RWPE2 (cell line): ENCODE measurements around the gene SSBP3.

Experiments
- ATAC-seq: fragments of 200-7000 bp; cut with Tn5 transposase; 3 replicates; pipeline ENCODE4 v1.9.1; 2021; ENCODE audit warnings: low read depth
- DNase-seq: peaks from one replicate; pipeline ENCODE4 v3.0.0-alpha.2; 2020; ENCODE audit warnings: low spot score
- H3K27ac ChIP-seq: fragments of 450-650 bp; 2 replicates; pipeline ENCODE4 v1.5.1; 2017; ENCODE audit warnings: mild to moderate bottlenecking; ENCODE audit not compliant: poor library complexity, severe bottlenecking
- H3K27me3 ChIP-seq: fragments of 250-450 bp; sonication (Bioruptor Pico); 2 replicates; pipeline ENCODE4 v1.5.1; 2021; ENCODE audit warnings: mild to moderate bottlenecking, moderate library complexity; ENCODE audit not compliant: insufficient read depth, poor library complexity, severe bottlenecking
- H3K36me3 ChIP-seq: fragments of 250-450 bp; sonication (Bioruptor Pico); 2 replicates; pipeline ENCODE4 v1.5.1; 2020; ENCODE audit warnings: low read depth, mild to moderate bottlenecking, moderate library complexity
- H3K4me1 ChIP-seq: fragments of 250-450 bp; sonication (Bioruptor Pico); 2 replicates; pipeline ENCODE4 v1.5.1; 2021; ENCODE audit warnings: mild to moderate bottlenecking, moderate library complexity; ENCODE audit not compliant: insufficient read depth, poor library complexity, severe bottlenecking
- H3K4me3 ChIP-seq: fragments of 250-450 bp; sonication (Bioruptor Pico); 2 replicates; pipeline ENCODE4 v1.5.1; 2021; ENCODE audit warnings: mild to moderate bottlenecking, moderate library complexity; ENCODE audit not compliant: severe bottlenecking
- H3K9me3 ChIP-seq: fragments of 250-450 bp; sonication (Bioruptor Pico); 2 replicates; pipeline ENCODE4 v1.5.1; 2021; ENCODE audit warnings: mild to moderate bottlenecking, moderate library complexity; ENCODE audit not compliant: severe bottlenecking
- TF ChIP-seq, protein P1 (sequence below): fragments of 450-650 bp; IDR thresholded peaks from one replicate; pipeline ENCODE4 v1.5.1; 2017; ENCODE audit warnings: mild to moderate bottlenecking, moderate library complexity; ENCODE audit not compliant: poor library complexity, severe bottlenecking

Gene SSBP3

DNA sequence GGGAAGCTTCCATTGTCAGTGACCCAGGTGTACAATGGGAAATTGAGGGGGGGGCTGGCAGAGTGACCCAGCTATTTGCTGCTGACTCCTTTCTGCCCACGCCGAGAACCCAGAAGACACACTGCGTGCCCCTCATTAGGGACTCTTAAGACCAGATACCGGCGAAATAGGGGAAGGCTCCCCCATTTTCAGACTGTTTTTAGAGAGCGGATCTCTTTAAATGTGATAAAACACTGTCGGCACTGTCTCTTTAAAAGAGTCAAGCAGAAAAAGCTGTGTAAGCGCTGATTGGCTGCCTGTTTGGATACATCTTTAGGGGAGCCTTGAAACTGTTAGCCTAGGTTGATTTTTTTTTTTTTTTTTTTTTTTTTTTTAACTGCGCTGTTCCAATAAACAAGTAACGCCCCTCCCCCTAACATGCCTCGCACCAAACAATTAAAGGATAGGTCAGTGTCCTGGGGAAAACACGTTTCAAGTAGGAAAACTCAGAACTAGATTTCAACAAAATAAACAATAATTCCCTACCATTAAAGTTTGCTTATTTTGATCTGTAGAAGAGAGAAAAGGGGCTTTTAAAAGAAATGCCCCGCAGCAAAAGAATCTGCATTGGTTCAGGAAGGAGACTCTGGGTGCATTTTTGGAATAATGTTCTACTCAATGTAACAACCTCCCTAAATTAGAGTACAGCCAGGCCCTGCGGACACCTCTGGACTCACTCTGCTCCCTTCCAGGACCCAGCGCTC is 1.4 kb upstream of the SSBP3 start:
- Histone ChIP-seq H3K36me3 (no peaks in the 10 kb centered on the region), H3K4me1 (peaks cover 21% of the 10 kb centered on the region), H3K9me3 (no peaks in the 10 kb centered on the region), H3K4me3 (peak overlapping the region; percentile 64), H3K27ac (peak overlapping the region; percentile 72), H3K27me3 (no peaks in the 10 kb centered on the region)
- ATAC-seq (peak; percentile 26; the same call in 2 of the 3 replicates), DNase-seq (no peak)
- TF ChIP-seq, protein P1, sequence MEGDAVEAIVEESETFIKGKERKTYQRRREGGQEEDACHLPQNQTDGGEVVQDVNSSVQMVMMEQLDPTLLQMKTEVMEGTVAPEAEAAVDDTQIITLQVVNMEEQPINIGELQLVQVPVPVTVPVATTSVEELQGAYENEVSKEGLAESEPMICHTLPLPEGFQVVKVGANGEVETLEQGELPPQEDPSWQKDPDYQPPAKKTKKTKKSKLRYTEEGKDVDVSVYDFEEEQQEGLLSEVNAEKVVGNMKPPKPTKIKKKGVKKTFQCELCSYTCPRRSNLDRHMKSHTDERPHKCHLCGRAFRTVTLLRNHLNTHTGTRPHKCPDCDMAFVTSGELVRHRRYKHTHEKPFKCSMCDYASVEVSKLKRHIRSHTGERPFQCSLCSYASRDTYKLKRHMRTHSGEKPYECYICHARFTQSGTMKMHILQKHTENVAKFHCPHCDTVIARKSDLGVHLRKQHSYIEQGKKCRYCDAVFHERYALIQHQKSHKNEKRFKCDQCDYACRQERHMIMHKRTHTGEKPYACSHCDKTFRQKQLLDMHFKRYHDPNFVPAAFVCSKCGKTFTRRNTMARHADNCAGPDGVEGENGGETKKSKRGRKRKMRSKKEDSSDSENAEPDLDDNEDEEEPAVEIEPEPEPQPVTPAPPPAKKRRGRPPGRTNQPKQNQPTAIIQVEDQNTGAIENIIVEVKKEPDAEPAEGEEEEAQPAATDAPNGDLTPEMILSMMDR, result no peak

DNA sequence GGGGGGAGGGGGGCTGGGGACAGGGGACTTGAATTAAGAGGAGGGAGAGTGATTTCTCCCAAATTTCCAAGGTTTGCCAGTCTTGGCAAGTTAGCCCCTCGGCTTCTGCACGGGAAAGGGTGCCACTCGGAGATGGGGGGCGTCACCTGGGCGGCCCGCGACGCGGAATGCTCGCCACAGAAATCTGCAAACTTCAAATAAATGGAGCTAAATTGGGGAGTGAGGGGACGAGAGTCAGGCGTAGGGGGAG is 885 bp upstream of the SSBP3 start:
- no peaks in the 10 kb centered on the region for H3K9me3 ChIP-seq
- H3K4me1 ChIP-seq, result peaks cover 21% of the 10 kb centered on the region
- H3K27ac ChIP-seq, result peak overlapping the region; percentile 72
- ATAC-seq, result no peak
- peak overlapping the region; percentile 64 for H3K4me3 ChIP-seq
- DNase-seq, result no peak
- H3K27me3 ChIP-seq, result no peaks in the 10 kb centered on the region
- H3K36me3 ChIP-seq, result peaks cover under 1% of the 10 kb centered on the region; the same call in 1 of the 2 replicates
- TF ChIP-seq, protein P1, result no peak

DNA sequence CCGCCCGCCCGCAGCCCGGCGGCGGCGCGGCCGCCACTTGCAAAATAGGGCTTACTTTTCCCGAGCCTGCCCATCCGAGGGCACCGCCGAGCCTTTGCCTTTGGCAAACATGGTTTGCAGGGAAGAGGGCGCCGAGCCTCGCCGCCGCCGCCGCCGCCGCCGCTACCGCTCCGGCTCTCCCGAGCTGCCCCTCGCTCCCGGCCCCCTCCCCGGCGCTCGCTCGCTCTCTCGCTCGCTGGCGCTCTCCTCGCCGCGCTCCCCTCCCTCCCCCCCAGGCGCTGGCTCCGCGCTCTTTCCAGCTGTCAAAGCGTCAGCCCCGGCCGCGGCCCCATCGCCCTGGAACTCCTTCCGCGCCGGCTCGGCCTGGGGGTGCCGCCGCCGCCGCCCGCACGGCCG is 298 bp downstream of the SSBP3 start:
- Histone ChIP-seq H3K4me1 (peaks cover 21% of the 10 kb centered on the region), H3K27me3 (no peaks in the 10 kb centered on the region), H3K36me3 (peaks cover 10% of the 10 kb centered on the region; the same call in 1 of the 2 replicates), H3K27ac (peak overlapping the region; percentile 72), H3K9me3 (no peaks in the 10 kb centered on the region), H3K4me3 (peak overlapping the region; percentile 64)
- no peak for ATAC-seq
- DNase-seq, result no peak
- TF ChIP-seq, protein P1, result no peak

DNA sequence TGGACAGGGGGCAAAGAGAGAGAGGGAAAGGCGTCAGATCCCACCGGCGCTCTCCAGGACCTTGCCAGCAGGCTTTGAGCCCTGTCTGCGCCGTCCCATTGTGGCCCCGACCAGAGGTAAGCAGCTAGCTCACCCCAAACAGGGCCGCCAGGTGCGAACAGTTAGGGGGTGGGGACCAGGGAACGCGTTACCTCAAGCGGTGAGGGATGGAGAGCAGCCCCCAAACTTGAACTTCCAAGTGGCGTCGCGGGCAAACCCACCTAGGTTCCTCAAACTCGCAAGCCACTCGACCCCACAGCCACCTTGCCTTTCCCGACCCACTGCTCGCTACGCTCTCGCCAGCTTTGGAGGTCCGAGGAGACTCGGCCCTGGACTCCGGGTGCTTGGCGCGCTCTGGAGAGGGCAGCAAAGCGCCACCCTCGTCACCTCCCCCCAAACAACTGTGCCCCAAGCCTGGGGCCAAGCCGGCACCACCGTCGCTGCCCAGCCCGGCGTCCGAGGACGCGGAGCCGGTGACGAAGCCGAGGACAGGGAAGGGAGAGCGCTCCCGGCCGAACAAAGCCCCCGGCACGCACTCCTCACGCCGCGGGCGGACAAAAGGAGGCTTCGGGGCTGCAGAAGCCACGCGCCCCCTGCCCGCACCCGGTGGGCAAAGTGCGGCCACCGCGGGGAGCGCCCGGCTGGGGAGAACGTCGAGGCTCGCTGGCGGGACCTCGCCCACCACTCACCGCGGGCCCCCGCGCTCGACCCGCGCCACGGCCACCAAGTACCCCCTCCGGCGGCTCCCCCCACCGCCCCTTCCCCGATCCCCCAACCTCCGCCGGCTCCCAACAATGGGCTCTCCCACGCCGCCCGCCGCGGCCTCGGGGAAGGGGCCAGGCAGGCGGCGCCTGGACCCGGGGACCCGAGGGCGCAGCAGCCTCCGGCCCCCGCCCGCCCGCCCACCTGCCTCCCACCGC is 976 bp downstream of the SSBP3 start:
- peak overlapping the region; percentile 64 for H3K4me3 ChIP-seq
- no peaks in the 10 kb centered on the region for H3K27me3 ChIP-seq
- DNase-seq (no peak), ATAC-seq (peak; percentile 11; the same call in 2 of the 3 replicates)
- no peak overlapping the region for H3K27ac ChIP-seq
- H3K9me3 ChIP-seq, result no peaks in the 10 kb centered on the region
- peaks cover 10% of the 10 kb centered on the region; the same call in 1 of the 2 replicates for H3K36me3 ChIP-seq
- H3K4me1 ChIP-seq, result peaks cover 21% of the 10 kb centered on the region
- TF ChIP-seq, protein P1, result peak; percentile 9

DNA sequence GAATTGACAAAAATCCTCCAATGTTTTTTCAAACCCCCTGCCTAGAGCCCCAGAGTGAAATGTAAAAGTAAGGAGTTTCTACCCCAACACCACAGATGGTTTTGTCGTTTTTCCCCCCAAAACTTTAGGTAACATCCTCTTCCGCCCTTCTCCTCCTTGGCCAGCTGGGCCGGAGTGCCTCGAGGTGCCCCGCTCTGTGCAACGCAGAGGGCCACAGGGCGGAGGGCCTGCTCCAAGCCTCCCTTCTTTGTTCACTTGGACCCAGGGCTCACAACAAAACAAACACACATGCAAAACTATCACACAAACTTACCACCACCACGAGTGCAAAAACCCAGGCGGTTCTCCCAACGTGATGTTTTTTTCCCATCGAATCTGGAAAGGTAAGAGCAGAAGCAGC is 1.9 kb downstream of the SSBP3 start:
- H3K27me3 ChIP-seq, result no peaks in the 10 kb centered on the region
- TF ChIP-seq, protein P1, result no peak
- DNase-seq (no peak), ATAC-seq (no peak)
- peaks cover 16% of the 10 kb centered on the region for H3K36me3 ChIP-seq
- H3K4me3 ChIP-seq, result no peak overlapping the region
- no peaks in the 10 kb centered on the region for H3K9me3 ChIP-seq
- peaks cover 21% of the 10 kb centered on the region for H3K4me1 ChIP-seq
- H3K27ac ChIP-seq, result peak overlapping the region; percentile 5
